ENCODE results near the gene ADAMTS9.

Gene ADAMTS9

GRCh38 chr3:64608741-64609140, 79.1 kb downstream of the ADAMTS9 start:
- TF ChIP-seq, protein P1, sequence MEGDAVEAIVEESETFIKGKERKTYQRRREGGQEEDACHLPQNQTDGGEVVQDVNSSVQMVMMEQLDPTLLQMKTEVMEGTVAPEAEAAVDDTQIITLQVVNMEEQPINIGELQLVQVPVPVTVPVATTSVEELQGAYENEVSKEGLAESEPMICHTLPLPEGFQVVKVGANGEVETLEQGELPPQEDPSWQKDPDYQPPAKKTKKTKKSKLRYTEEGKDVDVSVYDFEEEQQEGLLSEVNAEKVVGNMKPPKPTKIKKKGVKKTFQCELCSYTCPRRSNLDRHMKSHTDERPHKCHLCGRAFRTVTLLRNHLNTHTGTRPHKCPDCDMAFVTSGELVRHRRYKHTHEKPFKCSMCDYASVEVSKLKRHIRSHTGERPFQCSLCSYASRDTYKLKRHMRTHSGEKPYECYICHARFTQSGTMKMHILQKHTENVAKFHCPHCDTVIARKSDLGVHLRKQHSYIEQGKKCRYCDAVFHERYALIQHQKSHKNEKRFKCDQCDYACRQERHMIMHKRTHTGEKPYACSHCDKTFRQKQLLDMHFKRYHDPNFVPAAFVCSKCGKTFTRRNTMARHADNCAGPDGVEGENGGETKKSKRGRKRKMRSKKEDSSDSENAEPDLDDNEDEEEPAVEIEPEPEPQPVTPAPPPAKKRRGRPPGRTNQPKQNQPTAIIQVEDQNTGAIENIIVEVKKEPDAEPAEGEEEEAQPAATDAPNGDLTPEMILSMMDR (IDR thresholded peaks at IDR 0.05; ENCODE audit: low read depth, low read length, missing control alignments) = no peak
- in situ Hi-C loops (cut with HindIII; ENCODE audit: low sequenced_read_pairs) = no loop called here
- no peak for DNase-seq (ENCODE audit: low read depth)

GRCh38 chr3:64607032-64607551, 80.7 kb downstream of the ADAMTS9 start:
- TF ChIP-seq, protein P1 (IDR thresholded peaks at IDR 0.05; ENCODE audit: low read depth, low read length, missing control alignments) = no peak
- in situ Hi-C loops (cut with HindIII; ENCODE audit: low sequenced_read_pairs) = no loop called here
- H3K4me3 ChIP-seq (ENCODE audit: low read depth, low read length) = no peak overlapping the region
- DNase-seq (ENCODE audit: low read depth) = no peak

More at GRCh38 chr3:64608741-64609140, 79.1 kb downstream of the ADAMTS9 start:
- H3K4me3 ChIP-seq (ENCODE audit: low read depth, low read length) = no peak overlapping the region

DNA sequence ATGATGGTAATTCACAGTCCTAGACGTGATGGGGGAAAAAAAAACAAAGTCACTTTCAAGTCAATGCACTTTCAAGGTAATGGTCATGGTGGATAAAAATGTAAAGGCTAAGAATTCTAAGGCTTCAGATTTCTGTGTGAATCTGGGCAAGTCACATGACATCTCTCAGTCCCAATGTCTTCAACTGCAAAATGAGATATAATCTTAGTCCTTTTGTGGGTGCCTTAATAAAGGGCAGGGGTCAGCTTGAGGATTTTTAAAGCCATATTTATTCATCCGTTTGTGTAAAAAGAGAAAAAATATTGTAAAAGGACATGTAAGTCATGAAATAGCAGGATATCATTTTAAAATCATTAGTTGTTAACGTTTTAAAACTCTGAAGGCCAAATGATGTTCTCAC, 83.5 kb downstream of the ADAMTS9 start:
- TF ChIP-seq, protein P1 (IDR thresholded peaks at IDR 0.05; ENCODE audit: low read depth, low read length, missing control alignments) = no peak
- DNase-seq (ENCODE audit: low read depth) = no peak
- in situ Hi-C loops (cut with HindIII; ENCODE audit: low sequenced_read_pairs) = no loop called here
- H3K4me3 ChIP-seq (ENCODE audit: low read depth, low read length) = no peak overlapping the region

DNA sequence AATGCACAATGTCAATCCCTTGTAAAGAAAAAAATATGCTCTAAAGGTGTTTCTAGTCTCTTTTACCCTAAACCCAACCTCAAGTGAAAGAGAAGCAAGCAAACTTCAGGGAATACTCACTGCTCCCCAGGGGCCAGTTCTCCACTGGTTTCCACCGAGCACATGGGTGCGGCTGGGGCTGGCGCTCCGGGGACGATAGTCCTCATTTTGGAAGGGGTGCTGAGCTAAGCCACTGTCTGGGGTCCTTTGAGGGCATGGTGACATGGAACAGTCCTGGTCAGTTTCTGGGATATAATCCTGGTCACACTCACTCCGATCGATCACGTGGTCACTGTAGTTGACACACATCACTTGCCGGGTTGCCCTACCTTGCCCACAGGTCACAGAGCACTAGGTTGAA, 86.0 kb downstream of the ADAMTS9 start:
- in situ Hi-C loops (cut with HindIII; ENCODE audit: low sequenced_read_pairs) = no loop called here
- no peak for DNase-seq (ENCODE audit: low read depth)
- H3K4me3 ChIP-seq (ENCODE audit: low read depth, low read length) = no peak overlapping the region
- TF ChIP-seq, protein P1 (IDR thresholded peaks at IDR 0.05; ENCODE audit: low read depth, low read length, missing control alignments) = no peak

DNA sequence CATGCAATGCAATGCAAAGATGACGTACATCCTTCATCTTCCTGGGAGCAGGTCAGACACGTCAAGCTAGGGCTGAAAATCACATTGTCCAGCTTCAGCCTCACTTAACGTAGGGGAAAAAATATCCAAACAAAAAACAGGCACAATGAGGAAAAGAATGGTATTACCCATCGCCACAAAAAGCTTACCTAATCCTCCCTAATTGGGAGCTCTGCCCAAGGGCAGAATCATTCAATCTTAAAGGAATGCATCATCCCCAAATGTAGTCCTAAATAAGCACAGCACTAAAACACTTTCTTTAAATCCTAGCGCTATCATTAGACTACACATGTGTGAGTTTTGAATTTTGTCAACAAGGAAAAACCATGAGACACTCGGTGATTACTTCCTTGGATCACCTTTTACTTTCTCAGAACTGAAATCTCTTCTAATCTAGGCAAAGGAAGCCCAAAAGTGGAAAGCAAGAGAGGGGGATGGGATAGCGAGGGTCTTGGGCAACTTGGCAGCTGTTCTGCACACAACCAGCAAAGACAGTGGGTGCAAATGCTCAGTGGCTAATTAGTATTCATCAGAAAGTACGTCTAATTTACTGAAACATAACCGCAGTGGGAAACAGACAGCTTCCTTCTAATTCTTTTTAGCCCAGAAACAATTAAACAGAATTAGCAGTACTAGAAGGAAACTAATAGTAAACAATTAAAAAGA, 87.4 kb downstream of the ADAMTS9 start:
- in situ Hi-C loops (cut with HindIII; ENCODE audit: low sequenced_read_pairs) = no loop called here
- no peak overlapping the region for H3K4me3 ChIP-seq (ENCODE audit: low read depth, low read length)
- no peak for DNase-seq (ENCODE audit: low read depth)
- TF ChIP-seq, protein P1 (IDR thresholded peaks at IDR 0.05; ENCODE audit: low read depth, low read length, missing control alignments) = no peak

DNA sequence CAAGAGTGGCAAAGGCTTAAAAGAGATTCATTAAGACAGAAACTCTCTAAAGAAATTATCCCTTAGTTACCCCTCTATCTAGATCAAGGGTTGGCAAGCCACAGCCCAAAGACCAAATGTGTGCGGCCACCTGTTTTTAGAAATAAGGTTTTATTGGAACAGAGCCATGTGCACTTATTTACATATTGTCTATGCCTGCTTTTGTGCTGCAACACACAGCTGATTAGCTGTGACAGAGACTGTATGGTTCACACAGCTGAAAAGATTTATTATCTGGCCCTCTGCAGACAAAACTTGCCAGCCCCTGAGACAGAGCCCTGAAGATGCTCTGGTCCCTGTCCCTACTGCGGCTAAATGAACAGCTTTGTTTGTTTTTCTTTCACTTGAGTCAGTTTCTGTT, 88.1 kb downstream of the ADAMTS9 start:
- no peak for DNase-seq (ENCODE audit: low read depth)
- no peak overlapping the region for H3K4me3 ChIP-seq (ENCODE audit: low read depth, low read length)
- TF ChIP-seq, protein P1 (IDR thresholded peaks at IDR 0.05; ENCODE audit: low read depth, low read length, missing control alignments) = no peak
- in situ Hi-C loops (cut with HindIII; ENCODE audit: low sequenced_read_pairs) = no loop called here
